Activated CD4-positive, CD25-positive, alpha-beta regulatory T cell (primary cell): Measurements from ENCODE around the gene PASK.

Source experiments
- DNase-seq, 4 experiments: peaks; one replicate each; lab custom pipeline; 2025; lab: John Stamatoyannopoulos, UW

Gene PASK

DNA sequence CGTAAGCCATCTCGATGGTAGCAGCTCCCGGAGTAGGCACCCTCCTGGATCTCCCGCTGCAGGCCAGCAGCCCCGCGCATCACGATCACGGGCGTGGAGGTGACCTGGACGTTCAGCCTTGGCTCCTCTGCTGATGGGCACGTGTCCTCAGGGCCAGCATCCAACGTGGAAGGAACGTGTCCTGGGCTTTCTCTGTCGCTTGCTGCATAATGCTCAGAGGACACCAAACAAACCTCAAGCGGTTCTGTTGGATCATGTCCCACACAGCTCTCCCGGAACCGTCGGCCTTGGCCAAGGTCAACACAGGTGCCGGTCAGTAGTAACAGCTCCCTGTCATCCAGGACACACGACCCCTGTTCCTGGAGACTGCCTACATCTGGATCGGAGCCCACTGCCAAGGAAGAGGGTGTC is 23.1 kb downstream of the PASK start:
- no peak for DNase-seq

- no peak for DNase-seq
These were observed 23.6 kb downstream of the PASK start for GRCh38 chr2:241125626-241126025.

DNA sequence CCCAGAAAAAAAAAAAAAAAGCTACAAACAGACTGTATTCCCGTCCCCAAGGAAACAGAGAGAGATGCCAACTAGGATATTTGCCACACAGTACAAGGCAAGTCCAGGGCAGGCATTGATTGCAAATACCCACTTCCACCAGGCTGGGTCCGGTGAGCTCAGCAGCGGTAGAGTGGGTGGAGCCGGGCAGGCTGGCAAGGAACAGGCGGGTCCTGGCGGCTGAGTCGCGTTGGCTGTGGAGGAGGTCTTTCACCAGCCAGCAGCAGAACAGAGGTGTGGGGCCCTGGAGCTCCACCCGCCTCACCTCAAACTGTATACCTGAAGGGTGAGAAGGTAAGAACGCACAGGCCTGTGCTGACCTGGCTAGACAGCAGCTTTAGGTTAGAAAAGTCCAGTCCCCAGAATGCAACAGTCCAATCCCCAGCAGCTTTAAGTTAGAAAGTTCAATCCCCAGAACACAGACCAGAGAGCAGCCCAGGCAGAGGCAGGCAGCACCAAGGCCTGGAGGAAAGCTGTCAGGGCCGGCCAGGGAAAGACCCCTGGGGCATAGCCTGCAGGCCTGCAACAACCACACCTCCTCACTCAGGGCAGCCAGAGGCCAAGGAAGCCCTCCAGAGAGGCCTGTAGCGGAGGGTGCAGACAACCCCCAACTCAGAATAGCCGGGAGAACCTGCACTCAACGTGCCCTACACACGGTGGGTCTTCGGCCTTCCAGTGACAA is 25.3 kb downstream of the PASK start:
- DNase-seq, result peak in 3 of 4 experiments; percentile 23 to 46 (median 38)

GRCh38 chr2:241122376-241123002 is 26.8 kb downstream of the PASK start:
- no peak for DNase-seq

DNA sequence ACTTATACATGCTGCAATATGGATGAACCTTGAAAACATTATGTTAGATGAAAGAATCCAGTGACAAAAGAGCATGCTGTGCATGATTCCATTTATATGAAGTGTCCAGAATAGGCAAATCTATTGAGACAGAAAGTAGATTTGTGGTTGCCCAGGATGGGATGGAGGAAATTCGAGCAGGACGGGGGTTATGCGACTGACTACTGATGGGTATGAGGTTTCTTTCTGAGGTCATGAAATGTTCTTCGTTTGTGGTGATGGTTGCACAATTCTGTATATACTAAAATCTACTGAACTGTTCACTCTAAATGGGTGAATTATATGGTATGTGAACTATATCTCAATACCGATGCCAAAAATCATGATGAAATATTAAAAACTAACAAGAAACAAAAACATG is 28.3 kb downstream of the PASK start:
- no peak for DNase-seq

DNA sequence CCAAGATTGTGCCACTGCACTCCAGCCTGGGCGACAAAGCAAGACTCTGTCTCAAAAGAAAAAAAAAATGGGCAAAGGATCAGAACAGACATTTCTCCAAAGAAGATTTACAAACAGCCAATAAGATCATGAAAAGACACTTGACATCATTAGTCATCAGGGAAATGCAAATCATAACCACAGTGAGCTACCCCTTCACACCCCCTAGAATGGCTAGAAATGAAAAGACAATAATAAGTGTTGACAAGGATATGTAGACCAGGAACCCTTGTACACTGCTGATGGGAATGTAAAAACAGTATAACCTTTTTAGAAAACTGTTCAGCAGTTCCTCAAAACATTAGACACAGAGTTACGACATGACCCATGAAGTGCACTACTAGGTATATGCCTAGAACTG is 28.8 kb downstream of the PASK start:
- DNase-seq, result no peak

- DNase-seq, result no peak
These were observed 30.4 kb downstream of the PASK start for GRCh38 chr2:241118737-241119505.

DNA sequence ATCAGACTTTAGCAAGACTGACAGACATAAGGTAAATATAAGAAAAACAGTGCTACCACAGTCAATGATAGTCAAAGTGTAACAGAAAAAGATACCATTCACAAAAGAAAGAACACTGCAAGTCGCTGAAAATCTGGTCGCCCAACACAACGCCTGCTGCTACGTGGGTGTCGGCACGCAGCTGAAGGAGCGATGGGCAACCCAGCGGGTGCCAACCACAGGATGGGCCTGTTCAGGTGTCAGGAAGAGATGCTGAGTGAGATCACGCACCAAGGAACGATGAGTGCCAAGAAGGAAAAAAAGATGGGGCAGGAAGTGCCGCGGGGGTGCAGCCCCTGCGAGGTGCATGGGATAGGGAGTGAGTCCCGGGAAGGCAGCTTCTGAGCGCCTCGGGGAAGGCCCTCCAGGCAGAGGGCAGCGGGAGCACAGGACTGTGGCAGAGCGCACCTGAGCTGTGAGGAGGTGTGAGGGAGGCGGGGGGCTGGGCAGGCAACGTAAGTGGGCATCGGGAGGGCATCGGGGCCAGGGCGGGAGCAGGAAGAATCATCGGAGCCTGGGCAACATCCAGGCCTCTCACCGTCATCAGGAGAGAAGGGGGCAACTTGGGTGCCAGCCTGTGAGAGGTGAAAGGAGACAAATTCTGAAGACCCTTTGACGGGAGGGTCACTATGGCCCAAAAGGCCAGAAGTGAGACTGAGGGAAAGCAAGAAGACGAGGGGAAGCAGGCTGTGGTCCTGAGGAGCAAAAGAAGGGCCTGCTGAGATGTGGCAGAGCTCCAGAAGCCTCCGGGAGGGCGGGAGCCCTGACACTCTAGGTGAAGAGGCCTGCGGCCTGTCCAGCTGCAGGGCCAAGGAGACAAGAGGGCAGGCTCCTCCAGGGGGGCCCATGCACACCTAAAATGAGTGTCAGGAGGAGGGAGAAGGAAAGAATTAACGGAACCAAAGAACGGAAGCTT is 32.4 kb downstream of the PASK start:
- no peak for DNase-seq

DNA sequence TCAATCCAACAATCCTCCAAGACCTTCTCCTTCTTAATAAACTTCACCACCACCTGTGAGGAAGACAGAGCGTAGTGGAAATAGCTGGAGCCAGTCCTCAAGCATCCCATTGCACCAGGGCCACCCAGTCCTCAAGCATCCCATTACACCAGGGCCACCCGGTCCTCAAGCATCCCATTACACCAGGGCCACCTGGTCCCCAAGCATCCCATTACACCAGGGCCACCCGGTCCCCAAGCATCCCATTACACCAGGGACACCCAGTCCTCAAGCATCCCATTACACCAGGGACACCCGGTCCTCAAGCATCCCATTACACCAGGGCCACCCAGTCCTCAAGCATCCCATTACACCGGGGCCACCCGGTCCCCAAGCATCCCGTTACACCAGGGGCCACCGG is 33.9 kb downstream of the PASK start:
- DNase-seq, result no peak

DNA sequence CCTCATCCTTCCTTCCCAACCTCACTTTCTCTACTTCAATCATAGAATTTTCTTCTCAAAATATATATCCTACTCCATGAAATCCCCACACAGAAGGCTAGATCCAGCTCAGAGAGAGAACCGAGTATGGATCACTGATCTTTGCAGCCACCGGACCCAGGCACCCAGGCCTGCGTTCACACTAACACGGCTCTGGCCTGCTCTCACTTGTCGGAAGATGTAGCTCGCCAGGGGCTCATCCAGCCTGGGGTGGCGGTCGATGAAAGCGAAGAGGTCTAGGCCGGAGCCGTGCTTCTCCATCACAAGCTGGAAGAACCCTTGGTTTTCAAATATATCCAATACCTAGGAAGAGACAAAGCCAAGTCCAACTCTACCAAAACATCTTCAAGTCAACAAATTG is 34.4 kb downstream of the PASK start:
- no peak for DNase-seq

GRCh38 chr2:241112592-241112991 is 36.7 kb downstream of the PASK start:
- no peak for DNase-seq

DNA sequence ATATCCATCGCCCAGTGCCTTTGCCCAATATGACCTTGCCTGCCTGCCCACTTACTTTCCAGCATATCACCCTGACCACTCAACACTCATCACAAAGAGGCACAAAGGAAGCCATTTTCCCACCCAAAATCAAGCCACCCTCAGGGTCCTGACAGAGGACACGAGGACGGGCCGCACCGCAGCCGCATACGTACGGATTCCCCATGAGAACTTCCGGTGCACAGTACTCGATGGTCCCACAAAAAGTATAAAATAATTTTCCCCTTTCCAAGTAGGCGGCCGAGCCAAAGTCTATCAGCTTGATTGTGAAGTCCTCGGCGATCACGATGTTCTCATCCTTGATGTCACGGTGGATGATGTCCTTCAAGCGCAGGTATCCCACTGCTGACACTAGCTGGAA is 37.2 kb downstream of the PASK start:
- no peak for DNase-seq

DNA sequence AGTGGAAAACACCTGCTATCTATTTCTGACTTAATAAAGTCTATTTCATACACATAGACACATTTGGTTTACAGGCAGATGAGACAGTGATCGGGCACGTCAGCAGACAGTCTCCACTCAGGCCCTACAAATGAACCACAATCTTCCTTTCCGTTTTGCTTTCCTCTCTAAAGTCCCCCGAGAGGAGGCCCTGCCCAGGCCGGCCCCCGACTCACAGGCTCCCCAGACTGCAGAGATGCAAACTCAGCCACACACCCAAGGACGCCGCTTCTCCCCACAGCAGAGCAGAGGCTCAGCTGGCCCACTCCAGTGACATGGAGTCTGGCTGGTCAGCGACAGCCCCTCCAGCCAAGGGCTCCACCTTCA is 37.8 kb downstream of the PASK start:
- no peak for DNase-seq

DNA sequence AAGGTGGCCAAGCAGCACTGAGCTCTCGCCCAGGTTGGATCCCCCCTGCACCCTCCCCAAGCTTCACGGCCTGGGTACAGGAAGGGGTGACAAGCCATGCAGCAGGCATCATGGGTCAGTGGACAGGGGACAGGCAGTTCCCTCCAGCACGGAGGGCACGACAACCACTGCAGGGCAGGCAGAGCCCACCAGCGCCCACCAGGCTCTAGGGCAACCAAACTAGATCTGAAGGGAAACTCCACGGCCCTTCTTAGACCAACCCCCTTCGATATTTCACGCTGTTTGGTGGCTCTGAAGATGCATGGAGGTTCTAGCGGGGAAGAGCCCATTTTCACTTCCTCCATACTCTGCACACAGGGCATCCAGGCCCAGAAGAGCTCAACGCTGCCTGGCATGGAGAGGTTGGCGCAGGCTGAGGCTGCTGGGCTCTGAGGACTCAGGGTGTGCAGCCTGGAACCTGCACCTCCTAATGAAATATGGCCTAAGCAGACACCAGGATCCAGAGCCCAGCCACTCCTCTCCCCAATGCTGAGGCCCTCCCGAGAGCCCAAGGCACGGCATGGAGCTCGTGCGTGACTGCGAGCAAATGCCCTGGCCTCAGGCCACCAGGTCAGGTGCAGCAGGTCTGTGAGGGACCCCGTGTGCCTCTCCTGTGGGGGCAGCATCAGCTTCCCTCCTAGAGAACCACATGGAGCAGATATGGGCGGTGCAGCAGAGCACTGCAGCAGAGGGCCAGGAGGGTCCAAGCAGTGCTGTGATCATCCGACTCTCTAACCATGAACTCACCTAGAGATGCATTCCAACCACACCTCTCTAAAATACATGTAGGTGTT is 38.4 kb downstream of the PASK start:
- no peak for DNase-seq

GRCh38 chr2:241110089-241110606 is 39.1 kb downstream of the PASK start:
- DNase-seq, result no peak

DNA sequence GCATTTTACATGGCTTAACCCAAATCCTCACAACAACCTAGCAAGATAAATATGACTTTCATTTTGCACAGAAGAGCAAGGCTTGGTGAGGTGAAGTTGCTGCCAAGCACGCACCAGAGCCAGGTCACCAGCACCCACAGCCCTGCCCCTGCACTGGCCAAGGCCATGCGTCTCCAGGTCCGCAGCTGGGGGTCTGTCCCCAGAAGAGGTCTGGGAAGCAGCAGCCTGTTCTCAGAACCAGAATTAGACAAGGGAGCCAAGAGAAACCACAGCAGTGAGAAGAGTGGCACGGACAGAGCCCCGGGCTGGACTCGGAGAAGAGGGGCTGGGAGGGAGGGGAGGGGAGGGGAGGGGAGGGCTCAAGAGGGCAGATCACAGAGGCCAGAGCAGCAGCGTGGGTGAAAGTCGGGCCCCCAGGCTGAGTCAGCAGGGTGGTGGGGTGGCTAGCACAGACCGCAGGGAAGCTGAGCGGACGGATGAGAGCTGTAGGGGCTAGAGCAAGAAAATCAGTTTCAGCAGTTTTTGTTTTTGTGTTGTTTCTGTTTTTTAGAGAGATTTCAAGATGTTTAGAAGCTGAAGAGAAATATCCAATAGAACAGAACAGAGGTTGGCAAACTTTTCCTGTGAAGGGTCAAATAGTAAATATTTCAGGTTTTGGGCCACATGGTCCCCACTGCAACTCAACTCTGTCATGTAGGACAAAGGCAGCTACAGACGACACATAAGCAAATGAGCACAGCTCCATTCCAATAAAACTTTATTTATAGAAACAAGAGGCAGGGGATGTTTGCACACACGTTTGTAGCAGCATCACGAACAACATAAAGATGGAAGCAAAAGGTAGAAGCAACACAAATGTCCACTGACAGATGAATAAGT is 39.8 kb downstream of the PASK start:
- no peak for DNase-seq

DNA sequence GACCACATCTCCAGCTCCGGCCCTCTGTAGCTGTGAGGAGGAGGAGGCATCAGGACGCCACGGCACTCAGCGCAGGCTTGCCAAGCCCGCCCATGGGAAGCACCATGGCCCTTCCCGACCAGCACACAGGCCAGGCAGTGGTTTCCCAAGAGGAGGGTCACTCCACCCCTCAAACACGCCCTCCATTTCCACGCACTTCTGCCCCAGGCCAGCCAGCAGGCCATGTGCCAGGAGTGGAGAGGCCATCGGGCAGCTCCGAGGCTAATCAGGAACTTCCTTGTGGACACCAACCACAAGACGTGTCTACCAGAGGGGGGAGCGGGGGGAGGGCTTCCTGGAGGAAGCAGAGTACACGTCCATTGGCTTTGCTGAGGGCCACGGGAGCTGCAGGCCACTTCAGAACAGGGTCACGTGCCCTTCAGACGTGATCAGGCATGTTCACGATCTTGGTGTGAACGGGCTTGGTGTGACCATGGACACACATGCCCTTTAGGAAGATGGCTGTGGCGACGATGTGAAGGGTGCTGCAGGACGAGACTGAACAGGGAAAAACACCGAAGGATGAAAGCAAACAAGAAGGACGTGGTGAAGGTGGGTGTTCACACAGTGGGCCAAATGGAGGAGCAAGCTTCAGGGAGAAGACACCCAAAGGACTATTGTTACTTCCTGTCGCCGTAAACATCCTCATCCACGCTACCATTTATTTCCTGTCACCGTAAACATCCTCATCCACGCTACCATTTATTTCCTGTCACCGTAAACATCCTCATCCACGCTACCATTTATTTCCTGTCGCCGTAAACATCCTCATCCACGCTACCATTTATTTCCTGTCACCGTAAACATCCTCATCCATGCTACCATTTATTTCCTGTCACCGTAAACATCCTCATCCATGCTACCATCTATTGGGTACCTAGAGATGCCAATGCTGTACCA is 40.7 kb downstream of the PASK start:
- no peak for DNase-seq

- no peak for DNase-seq
These were observed 42.1 kb downstream of the PASK start for GRCh38 chr2:241107031-241107783.
